HUES6 (cell line): Measurements from ENCODE around the gene RBBP8NL.

Source experiments
- H3K27ac ChIP-seq: 2 replicates; pipeline ENCODE4 v1.7.0; 2013; ENCODE audit warnings: low read depth, mild to moderate bottlenecking, low read length, inconsistent platforms
- H3K27me3 ChIP-seq: 2 replicates; pipeline ENCODE4 v1.6.1; 2013; ENCODE audit warnings: low read length; ENCODE audit not compliant: control insufficient read depth, insufficient read depth
- H3K36me3 ChIP-seq: 2 replicates; pipeline ENCODE4 v1.6.1; 2013; ENCODE audit warnings: low read length; ENCODE audit not compliant: control insufficient read depth, insufficient read depth
- H3K4me1 ChIP-seq: 2 replicates; pipeline ENCODE4 v1.6.1; 2013; ENCODE audit warnings: low read length; ENCODE audit not compliant: control insufficient read depth, insufficient read depth
- H3K4me3 ChIP-seq: 2 replicates; pipeline ENCODE4 v1.5.1; 2013; ENCODE audit warnings: low read depth, low read length
- H3K9ac ChIP-seq: one replicate; pipeline ENCODE4 v1.6.1; 2013; ENCODE audit warnings: mild to moderate bottlenecking, low read length
- H3K9me3 ChIP-seq: 2 replicates; pipeline ENCODE4 v1.6.1; 2013; ENCODE audit warnings: low read depth, low read length; ENCODE audit not compliant: control insufficient read depth, insufficient read depth

The RBBP8NL gene

GRCh38 chr20:62470001-62470400 is 42.7 kb upstream of the RBBP8NL start:
- H3K9me3 ChIP-seq = no peaks in the 10 kb centered on the region
- peaks cover 10% of the 10 kb centered on the region for H3K4me1 ChIP-seq
- no peak overlapping the region for H3K4me3 ChIP-seq
- H3K9ac ChIP-seq = no peak overlapping the region
- H3K27ac ChIP-seq = no peak overlapping the region
- H3K36me3 ChIP-seq = no peaks in the 10 kb centered on the region
- H3K27me3 ChIP-seq = peaks cover 41% of the 10 kb centered on the region

GRCh38 chr20:62469352-62469751 is 42.0 kb upstream of the RBBP8NL start:
- Histone ChIP-seq H3K27ac (no peak overlapping the region), H3K4me1 (peaks cover 5% of the 10 kb centered on the region), H3K9me3 (no peaks in the 10 kb centered on the region), H3K27me3 (peaks cover 35% of the 10 kb centered on the region), H3K4me3 (no peak overlapping the region), H3K36me3 (no peaks in the 10 kb centered on the region), H3K9ac (no peak overlapping the region)

- H3K4me3 ChIP-seq = no peak overlapping the region
- no peak overlapping the region for H3K27ac ChIP-seq
- peaks cover 14% of the 10 kb centered on the region; the same call in 1 of the 2 replicates for H3K27me3 ChIP-seq
- H3K36me3 ChIP-seq = no peaks in the 10 kb centered on the region
- no peaks in the 10 kb centered on the region; the same call in 1 of the 2 replicates for H3K4me1 ChIP-seq
- H3K9ac ChIP-seq = no peak overlapping the region
- no peaks in the 10 kb centered on the region for H3K9me3 ChIP-seq
Measured at GRCh38 chr20:62466806-62467537, 39.6 kb upstream of the RBBP8NL start.

GRCh38 chr20:62466072-62466760 is 38.9 kb upstream of the RBBP8NL start:
- Histone ChIP-seq H3K9me3 (no peaks in the 10 kb centered on the region), H3K4me1 (no peaks in the 10 kb centered on the region; the same call in 1 of the 2 replicates), H3K27me3 (peaks cover 14% of the 10 kb centered on the region; the same call in 1 of the 2 replicates)

GRCh38 chr20:62464990-62465389 is 37.7 kb upstream of the RBBP8NL start:
- Histone ChIP-seq H3K9me3 (no peaks in the 10 kb centered on the region), H3K4me3 (no peak overlapping the region), H3K9ac (no peak overlapping the region), H3K4me1 (no peaks in the 10 kb centered on the region), H3K36me3 (no peaks in the 10 kb centered on the region), H3K27me3 (peaks cover 6% of the 10 kb centered on the region; the same call in 1 of the 2 replicates), H3K27ac (no peak overlapping the region)

More at GRCh38 chr20:62466072-62466760, 38.9 kb upstream of the RBBP8NL start:
- no peak overlapping the region for H3K4me3 ChIP-seq
- H3K9ac ChIP-seq = no peak overlapping the region
- H3K36me3 ChIP-seq = no peaks in the 10 kb centered on the region
- no peak overlapping the region for H3K27ac ChIP-seq

GRCh38 chr20:62464425-62464770 is 37.1 kb upstream of the RBBP8NL start:
- Histone ChIP-seq H3K4me1 (no peaks in the 10 kb centered on the region), H3K9me3 (no peaks in the 10 kb centered on the region), H3K27me3 (peaks cover 2% of the 10 kb centered on the region; the same call in 1 of the 2 replicates), H3K36me3 (no peaks in the 10 kb centered on the region), H3K4me3 (no peak overlapping the region), H3K9ac (no peak overlapping the region), H3K27ac (no peak overlapping the region)

- H3K4me1 ChIP-seq = no peaks in the 10 kb centered on the region
- H3K9ac ChIP-seq = no peak overlapping the region
- no peaks in the 10 kb centered on the region; the same call in 1 of the 2 replicates for H3K27me3 ChIP-seq
- no peaks in the 10 kb centered on the region for H3K36me3 ChIP-seq
- no peaks in the 10 kb centered on the region for H3K9me3 ChIP-seq
- no peak overlapping the region for H3K4me3 ChIP-seq
- no peak overlapping the region for H3K27ac ChIP-seq
Measured at GRCh38 chr20:62463651-62464424, 36.5 kb upstream of the RBBP8NL start.

GRCh38 chr20:62462976-62463592 is 35.7 kb upstream of the RBBP8NL start:
- Histone ChIP-seq H3K27me3 (no peaks in the 10 kb centered on the region), H3K27ac (no peak overlapping the region), H3K9ac (no peak overlapping the region), H3K4me3 (no peak overlapping the region), H3K4me1 (peaks cover 5% of the 10 kb centered on the region; the same call in 1 of the 2 replicates), H3K36me3 (no peaks in the 10 kb centered on the region), H3K9me3 (no peaks in the 10 kb centered on the region)

- H3K27me3 ChIP-seq = no peaks in the 10 kb centered on the region
- no peak overlapping the region for H3K27ac ChIP-seq
- peaks cover 6% of the 10 kb centered on the region; the same call in 1 of the 2 replicates for H3K4me1 ChIP-seq
- no peak overlapping the region for H3K9ac ChIP-seq
- H3K36me3 ChIP-seq = no peaks in the 10 kb centered on the region
- no peaks in the 10 kb centered on the region for H3K9me3 ChIP-seq
- no peak overlapping the region for H3K4me3 ChIP-seq
Measured at GRCh38 chr20:62461834-62462233, 34.5 kb upstream of the RBBP8NL start.

- peaks cover 6% of the 10 kb centered on the region; the same call in 1 of the 2 replicates for H3K4me1 ChIP-seq
- no peak overlapping the region for H3K27ac ChIP-seq
- no peak overlapping the region for H3K9ac ChIP-seq
- no peaks in the 10 kb centered on the region for H3K27me3 ChIP-seq
- no peak overlapping the region for H3K4me3 ChIP-seq
- no peaks in the 10 kb centered on the region for H3K36me3 ChIP-seq
- no peaks in the 10 kb centered on the region for H3K9me3 ChIP-seq
Measured at GRCh38 chr20:62461157-62461556, 33.8 kb upstream of the RBBP8NL start.
